Transverse colon (tissue), 4 donors: ENCODE measurements around the gene CCS. TPM values are rescaled to one million over a fixed set of nuclear protein-coding genes. Genes with fewer than 3 reads are reported as not detected.

Experiments used
- DNase-seq: peaks from one replicate; pipeline ENCODE4 v3.0.0-alpha.2; 2019
- H3K27ac ChIP-seq, 4 donors: fragments of 200-600 bp; sonication (generic); 2 replicates each; pipeline ENCODE4 v1.5.1; 2016 to 2018; ENCODE audit warnings: inconsistent platforms in 4 of 4
- H3K27me3 ChIP-seq: fragments of 200-600 bp; sonication (generic); 2 replicates; pipeline ENCODE4 v1.5.1; 2017; ENCODE audit warnings: inconsistent platforms
- H3K36me3 ChIP-seq, 4 donors: fragments of 200-600 bp; sonication (generic); 2 replicates each; pipeline ENCODE4 v1.5.1; 2017 to 2019; ENCODE audit warnings: inconsistent platforms in 4 of 4
- H3K4me1 ChIP-seq, 4 donors: fragments of 200-600 bp; sonication (generic); 2 replicates each; pipeline ENCODE4 v1.5.1; 2017 to 2020; ENCODE audit warnings: inconsistent platforms in 4 of 4
- H3K4me3 ChIP-seq, 4 donors: fragments of 200-600 bp; sonication (generic); 1 replicate in 1 of 4; 2 replicates in 3 of 4; pipeline versions ENCODE4 v1.5.1 to v1.6.1; 2017 to 2019; ENCODE audit warnings: inconsistent platforms in 4 of 4
- H3K9me3 ChIP-seq, 2 donors: fragments of 200-600 bp; sonication (generic); 2 replicates each; pipeline ENCODE4 v1.5.1; 2017 to 2019; ENCODE audit warnings: inconsistent platforms in 2 of 2
- EP300 ChIP-seq: sonication (generic); formaldehyde crosslinking; IDR thresholded peaks from one replicate; pipeline ENCODE4 v1.6.1; 2017; ENCODE audit warnings: antibody characterized with exemption, low read depth
- POLR2A ChIP-seq: fragments of 450-650 bp; IDR thresholded peaks from one replicate; pipeline ENCODE4 v1.6.1; 2016; ENCODE audit warnings: antibody characterized with exemption, mild to moderate bottlenecking, moderate library complexity
- POLR2AphosphoS5 ChIP-seq, 3 donors: sonication (generic); formaldehyde crosslinking; IDR thresholded peaks; one replicate each; pipeline ENCODE4 v1.6.1; 2016; ENCODE audit warnings: antibody characterized with exemption in 3 of 3
- WGBS, 2 donors: methylation state at CpG; one replicate each; pipeline ENCODE4 v1.1.5; 2018; ENCODE audit warnings: low coverage in 1 of 2; 5-methylcytosine and 5-hydroxymethylcytosine counted together
- in situ Hi-C, 4 donors: fragments of 200-750 bp; cut with MboI; loops; one replicate each; pipeline versions ENCODE4 v1.15.0 to v1.15.1; 2017; ENCODE audit warnings: low sequenced_read_pairs in 3 of 4, low pct_ligation_motif_present in 1 of 4, low pct_unique_long_range_greater_than_20kb in 1 of 4
- intact Hi-C: fragments of 100-400 bp; cut with DNase I; formaldehyde crosslinking; loops from one replicate; pipeline ENCODE4 v1.15.1; 2023; ENCODE audit warnings: low total_unique reads
- total RNA-seq, 4 donors: library from RNA; depleted of rRNA; stranded (reverse); fragments of >200 nt; gene quantifications; one replicate each; pipeline ENCODE4 v1.1.0, GENCODE V29; 2016
- TF ChIP-seq, protein P1 (sequence below), 5 experiments: fragments of 200-600 bp in 3 of 5; fragments of 450-650 bp in 2 of 5; sonication (generic) in 3 of 5; IDR thresholded peaks; 1 replicate in 2 of 5; 2 replicates in 3 of 5; pipeline ENCODE4 v1.5.1; 2016 to 2017; ENCODE audit warnings: antibody characterized with exemption in 5 of 5, inconsistent platforms in 3 of 5, mild to moderate bottlenecking in 2 of 5, moderate library complexity in 1 of 5

Gene CCS
- total RNA-seq, 4 donors from 2014 or later, result 37.4 to 82.0 (median 49.5) TPM

DNA sequence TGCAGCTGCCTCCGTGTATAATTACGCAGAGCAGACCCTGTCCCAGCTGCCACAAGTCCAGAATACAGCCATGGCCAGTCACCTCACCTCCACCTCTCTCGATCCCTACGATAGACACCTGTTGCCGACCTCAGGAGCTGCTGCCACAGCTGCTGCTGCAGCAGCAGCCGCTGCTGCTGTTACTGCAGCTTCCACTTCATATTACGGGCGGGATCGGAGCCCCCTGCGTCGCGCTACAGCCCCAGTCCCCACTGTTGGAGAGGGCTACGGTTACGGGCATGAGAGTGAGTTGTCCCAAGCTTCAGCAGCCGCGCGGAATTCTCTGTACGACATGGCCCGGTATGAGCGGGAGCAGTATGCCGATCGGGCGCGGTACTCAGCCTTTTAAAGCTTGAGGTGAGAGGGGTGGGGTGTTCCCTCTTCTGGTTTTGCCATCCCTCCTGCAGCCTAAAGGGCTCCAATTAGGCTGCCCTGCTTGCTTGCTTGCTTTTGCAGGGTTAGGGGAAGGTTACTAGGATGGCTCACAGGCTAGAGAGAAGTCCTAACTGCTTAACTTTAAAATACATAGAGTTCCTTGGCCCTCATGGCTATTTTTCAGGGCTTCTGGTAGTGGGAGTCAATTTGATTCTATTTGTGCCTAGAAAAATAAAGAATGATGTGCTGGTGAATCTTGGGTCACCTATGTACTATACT lies 50.9 kb downstream of the CCS start:
- intact Hi-C loops (no loop called here), in situ Hi-C loops (no loop called here)
- TF ChIP-seq POLR2AphosphoS5 (IDR thresholded peaks at IDR 0.05), result no peak
- no peak for TF ChIP-seq POLR2A
- no peak for TF ChIP-seq EP300
- TF ChIP-seq, protein P1, sequence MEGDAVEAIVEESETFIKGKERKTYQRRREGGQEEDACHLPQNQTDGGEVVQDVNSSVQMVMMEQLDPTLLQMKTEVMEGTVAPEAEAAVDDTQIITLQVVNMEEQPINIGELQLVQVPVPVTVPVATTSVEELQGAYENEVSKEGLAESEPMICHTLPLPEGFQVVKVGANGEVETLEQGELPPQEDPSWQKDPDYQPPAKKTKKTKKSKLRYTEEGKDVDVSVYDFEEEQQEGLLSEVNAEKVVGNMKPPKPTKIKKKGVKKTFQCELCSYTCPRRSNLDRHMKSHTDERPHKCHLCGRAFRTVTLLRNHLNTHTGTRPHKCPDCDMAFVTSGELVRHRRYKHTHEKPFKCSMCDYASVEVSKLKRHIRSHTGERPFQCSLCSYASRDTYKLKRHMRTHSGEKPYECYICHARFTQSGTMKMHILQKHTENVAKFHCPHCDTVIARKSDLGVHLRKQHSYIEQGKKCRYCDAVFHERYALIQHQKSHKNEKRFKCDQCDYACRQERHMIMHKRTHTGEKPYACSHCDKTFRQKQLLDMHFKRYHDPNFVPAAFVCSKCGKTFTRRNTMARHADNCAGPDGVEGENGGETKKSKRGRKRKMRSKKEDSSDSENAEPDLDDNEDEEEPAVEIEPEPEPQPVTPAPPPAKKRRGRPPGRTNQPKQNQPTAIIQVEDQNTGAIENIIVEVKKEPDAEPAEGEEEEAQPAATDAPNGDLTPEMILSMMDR (IDR thresholded peaks at IDR 0.05), result no peak
- Histone ChIP-seq H3K36me3 (peaks cover 0 to 71% (median 23%) of the 10 kb centered on the region in 4 donors), H3K4me1 (peaks cover 38 to 81% (median 56%) of the 10 kb centered on the region in 4 donors), H3K9me3 (no peaks in the 10 kb centered on the region), H3K4me3 (no peak overlapping the region), H3K27ac (no peak overlapping the region), H3K27me3 (no peaks in the 10 kb centered on the region)
- DNase-seq, result no peak
- WGBS, 2 donors, result 95% methylated on average over 24 of the region's 24 CpGs; no CpG with 5 or more reads in 1 of the 2 donors

DNA sequence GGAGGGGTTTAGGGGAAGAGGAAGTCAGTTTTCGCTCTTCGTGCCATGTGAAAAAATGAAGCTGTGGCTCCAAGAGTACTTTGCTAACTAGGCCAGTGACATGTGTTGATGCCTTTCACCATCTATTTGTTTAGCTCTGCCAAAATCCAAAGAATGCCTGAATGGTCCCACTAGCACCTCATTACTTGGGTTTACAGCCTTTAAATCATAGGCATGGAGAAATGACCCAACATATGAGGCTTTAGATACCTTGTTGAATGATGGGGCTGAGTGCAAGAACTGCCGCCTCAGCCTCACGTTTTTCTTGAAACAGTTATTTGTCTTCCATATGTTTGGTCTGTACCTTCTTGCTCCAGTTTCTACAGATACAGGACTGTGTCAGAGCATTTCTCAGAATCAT lies 53.8 kb downstream of the CCS start:
- no peaks in the 10 kb centered on the region for H3K9me3 ChIP-seq
- TF ChIP-seq POLR2AphosphoS5 (IDR thresholded peaks at IDR 0.05), result no peak
- TF ChIP-seq, protein P1 (IDR thresholded peaks at IDR 0.05), result no peak
- no peak for TF ChIP-seq EP300
- no peak for TF ChIP-seq POLR2A
- 65 to 84% methylated on average over 2 to 4 of the region's 4 CpGs for WGBS, 2 donors
- no peak overlapping the region for H3K27ac ChIP-seq
- no peaks in the 10 kb centered on the region for H3K27me3 ChIP-seq
- DNase-seq, result no peak
- H3K4me3 ChIP-seq, result no peak overlapping the region
- H3K4me1 ChIP-seq, result peaks cover 19 to 56% (median 32%) of the 10 kb centered on the region in 4 donors
- intact Hi-C loops, result no loop called here
- in situ Hi-C loops, result no loop called here
- peaks cover 0 to 66% (median 20%) of the 10 kb centered on the region in 4 donors for H3K36me3 ChIP-seq

DNA sequence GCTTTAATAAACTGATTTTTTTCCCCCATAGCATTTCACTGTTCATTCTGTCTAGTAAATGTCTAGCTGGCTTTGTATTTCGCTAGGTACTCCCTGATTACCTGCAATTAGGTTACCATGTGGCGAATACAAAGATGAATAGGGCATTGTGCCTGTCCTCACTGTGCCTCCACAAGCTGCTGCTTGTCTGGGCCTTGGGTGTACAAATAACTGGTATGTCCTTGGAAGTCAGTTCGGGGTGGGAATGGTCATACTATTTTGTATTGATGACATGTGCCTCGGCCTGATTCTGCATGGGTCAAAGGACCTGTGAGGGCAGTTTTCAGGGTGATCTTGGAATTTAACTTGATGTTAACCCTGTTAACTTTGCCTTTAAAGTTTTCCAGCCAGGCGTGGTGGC lies 56.9 kb downstream of the CCS start:
- no peak for TF ChIP-seq POLR2AphosphoS5 (IDR thresholded peaks at IDR 0.05)
- no peak for TF ChIP-seq EP300
- no peak for TF ChIP-seq POLR2A
- intact Hi-C loops, result no loop called here
- peaks cover 0 to 51% (median 9%) of the 10 kb centered on the region in 4 donors for H3K36me3 ChIP-seq

DNA sequence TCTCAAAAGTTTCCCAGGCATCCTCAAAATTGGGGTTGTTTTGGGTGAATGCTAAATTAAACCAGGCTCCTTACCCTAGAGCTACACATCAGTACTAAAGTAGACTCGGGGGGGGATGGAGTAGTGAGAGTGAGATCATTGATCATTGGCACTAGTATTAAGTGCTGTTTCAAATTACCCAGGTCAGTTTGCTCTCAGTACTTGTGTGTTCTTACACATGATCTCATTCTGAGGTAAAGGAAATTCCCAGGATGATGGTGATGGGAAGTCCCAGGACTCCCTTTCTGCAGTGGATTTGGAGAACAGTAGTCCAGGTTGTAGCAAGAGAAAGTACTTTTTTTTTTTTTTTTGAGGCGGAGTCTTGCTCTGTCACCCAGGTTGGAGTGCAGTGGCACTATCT lies 58.0 kb downstream of the CCS start:
- Histone ChIP-seq H3K4me1 (peaks cover 0 to 14% (median under 1%) of the 10 kb centered on the region in 4 donors), H3K27ac (no peak overlapping the region), H3K36me3 (peaks cover 0 to 41% (median 6%) of the 10 kb centered on the region in 4 donors), H3K9me3 (no peaks in the 10 kb centered on the region), H3K27me3 (no peaks in the 10 kb centered on the region), H3K4me3 (no peak overlapping the region)
- TF ChIP-seq POLR2AphosphoS5 (IDR thresholded peaks at IDR 0.05), result no peak
- TF ChIP-seq POLR2A, result no peak
- TF ChIP-seq, protein P1 (IDR thresholded peaks at IDR 0.05), result no peak
- TF ChIP-seq EP300, result no peak
- 88% methylated on average over 2 of the region's 2 CpGs; no CpG with 5 or more reads in 1 of the 2 donors for WGBS, 2 donors
- intact Hi-C loops, result no loop called here
- no peak for DNase-seq
- in situ Hi-C loops, result no loop called here

More for the DNA sequence above, 56.9 kb downstream of the CCS start:
- WGBS, 2 donors, result 98 to 100% methylated on average over 1 to 5 of the region's 5 CpGs
- H3K9me3 ChIP-seq, result no peaks in the 10 kb centered on the region
- in situ Hi-C loops, result no loop called here
- DNase-seq, result no peak
- no peak overlapping the region for H3K27ac ChIP-seq
- H3K27me3 ChIP-seq, result no peaks in the 10 kb centered on the region
- no peak overlapping the region for H3K4me3 ChIP-seq
- peaks cover 7 to 25% (median 9%) of the 10 kb centered on the region in 4 donors for H3K4me1 ChIP-seq
